HG02759 (cell line): ENCODE measurements around the gene CEP70.
"Not testable (repeated sequence)": the region's sequence is repeated elsewhere in the genome, so short reads cannot be mapped to it uniquely, and the experiment has no call there.

Experiments used
- ATAC-seq: cut with Tn5 transposase; IDR thresholded peaks from one replicate; pipeline ENCODE4 v1.9.1; 2021; ENCODE audit warnings: mild to moderate bottlenecking, moderate library complexity; ENCODE audit not compliant: unreplicated experiment

Gene CEP70, protein sequence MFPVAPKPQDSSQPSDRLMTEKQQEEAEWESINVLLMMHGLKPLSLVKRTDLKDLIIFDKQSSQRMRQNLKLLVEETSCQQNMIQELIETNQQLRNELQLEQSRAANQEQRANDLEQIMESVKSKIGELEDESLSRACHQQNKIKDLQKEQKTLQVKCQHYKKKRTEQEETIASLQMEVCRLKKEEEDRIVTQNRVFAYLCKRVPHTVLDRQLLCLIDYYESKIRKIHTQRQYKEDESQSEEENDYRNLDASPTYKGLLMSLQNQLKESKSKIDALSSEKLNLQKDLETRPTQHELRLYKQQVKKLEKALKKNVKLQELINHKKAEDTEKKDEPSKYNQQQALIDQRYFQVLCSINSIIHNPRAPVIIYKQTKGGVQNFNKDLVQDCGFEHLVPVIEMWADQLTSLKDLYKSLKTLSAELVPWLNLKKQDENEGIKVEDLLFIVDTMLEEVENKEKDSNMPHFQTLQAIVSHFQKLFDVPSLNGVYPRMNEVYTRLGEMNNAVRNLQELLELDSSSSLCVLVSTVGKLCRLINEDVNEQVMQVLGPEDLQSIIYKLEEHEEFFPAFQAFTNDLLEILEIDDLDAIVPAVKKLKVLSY

DNA sequence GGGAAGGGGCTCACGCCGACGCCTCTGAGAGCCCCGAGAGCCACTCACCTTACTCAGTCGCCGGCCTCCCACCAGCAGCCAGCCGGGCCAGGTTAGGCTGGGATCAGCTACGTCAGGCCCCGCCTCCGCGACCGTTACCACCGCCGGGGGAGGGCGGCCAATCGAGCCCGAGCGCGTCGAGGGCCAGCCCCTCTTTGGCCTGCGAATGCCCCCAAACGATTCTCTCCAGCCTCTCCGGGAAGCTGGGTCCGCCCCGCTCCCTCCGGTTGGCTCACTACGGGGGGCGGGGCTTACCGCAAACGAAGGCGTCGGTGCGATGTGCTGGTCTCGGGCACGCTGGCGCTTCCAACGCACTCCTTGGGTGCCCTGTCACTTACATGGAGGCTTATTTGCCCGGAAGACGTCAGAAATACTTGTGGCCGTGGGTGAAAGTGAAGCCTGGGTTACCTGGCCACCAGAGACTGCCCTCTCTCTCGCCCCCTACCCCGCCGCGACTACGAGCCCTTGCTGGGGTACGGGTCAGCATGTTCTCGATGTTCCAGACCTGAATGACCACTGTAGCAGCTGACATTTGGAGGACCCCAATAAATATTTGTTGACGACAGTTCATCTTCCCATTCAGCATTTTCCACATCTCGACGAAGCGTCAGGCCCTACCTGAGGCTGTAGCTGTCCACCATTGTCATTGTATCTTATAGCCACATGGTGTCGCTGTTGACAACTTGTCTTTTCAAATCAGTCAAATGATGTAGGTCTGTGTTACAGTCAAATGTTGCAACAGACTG is at the start of gene CEP70:
Gene CEP70 (minus strand): TSS at position 111 of the 785 bp plus-strand sequence. CDS start 21,333 bp downstream, outside the sequence.
- peak; percentile 92 for ATAC-seq

GRCh38 chr3:138642927-138643253 is 48.8 kb upstream of the CEP70 start:
- ATAC-seq, result no peak

GRCh38 chr3:138642226-138642926 is 48.3 kb upstream of the CEP70 start:
- no peak for ATAC-seq

DNA sequence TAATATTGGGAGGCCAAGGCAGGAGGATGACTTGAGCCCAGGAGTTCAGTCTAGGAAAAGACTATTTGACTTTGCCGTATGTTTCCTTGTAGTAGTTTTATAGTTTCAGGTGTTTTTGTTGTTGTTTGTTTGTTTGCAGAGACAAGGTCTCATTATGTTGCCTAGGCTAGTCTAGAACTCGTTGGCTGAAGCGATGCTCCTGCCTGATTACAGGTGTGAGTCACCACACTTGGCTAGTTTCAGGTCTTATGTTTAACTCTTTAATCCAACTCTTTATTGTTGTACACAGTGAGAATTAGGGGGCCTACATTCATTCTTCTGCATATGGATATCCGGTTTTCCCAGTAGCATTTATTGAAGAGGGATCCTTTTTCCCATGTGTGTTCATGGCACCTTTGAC is 46.5 kb upstream of the CEP70 start:
- ATAC-seq, result no peak

GRCh38 chr3:138638641-138639040 is 44.6 kb upstream of the CEP70 start:
- ATAC-seq, result no peak

- no peak for ATAC-seq
These were observed 35.5 kb upstream of the CEP70 start for GRCh38 chr3:138629526-138629925.

- no peak for ATAC-seq
These were observed 31.8 kb upstream of the CEP70 start for GRCh38 chr3:138625707-138626365.

DNA sequence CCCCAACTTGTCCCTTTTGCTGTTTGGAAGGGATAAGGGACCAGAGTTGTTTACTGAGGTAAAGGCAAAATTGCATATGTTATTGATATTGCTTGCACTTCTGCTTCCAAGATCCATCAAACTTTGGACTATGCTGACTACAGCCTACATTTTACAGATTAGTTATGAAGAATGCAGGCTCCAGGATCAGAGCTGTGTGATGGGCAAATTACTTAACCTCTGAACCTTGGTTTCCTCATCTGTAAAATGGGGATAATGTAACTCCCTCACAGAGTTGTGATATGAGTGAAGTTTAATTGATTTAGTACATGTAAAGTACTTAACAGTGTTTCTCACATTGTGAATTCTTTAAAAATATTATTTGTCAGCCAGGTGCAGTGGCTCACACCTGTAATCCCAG is 30.5 kb upstream of the CEP70 start:
- no peak for ATAC-seq

GRCh38 chr3:138620431-138620830 is 26.4 kb upstream of the CEP70 start:
- ATAC-seq, result no peak

DNA sequence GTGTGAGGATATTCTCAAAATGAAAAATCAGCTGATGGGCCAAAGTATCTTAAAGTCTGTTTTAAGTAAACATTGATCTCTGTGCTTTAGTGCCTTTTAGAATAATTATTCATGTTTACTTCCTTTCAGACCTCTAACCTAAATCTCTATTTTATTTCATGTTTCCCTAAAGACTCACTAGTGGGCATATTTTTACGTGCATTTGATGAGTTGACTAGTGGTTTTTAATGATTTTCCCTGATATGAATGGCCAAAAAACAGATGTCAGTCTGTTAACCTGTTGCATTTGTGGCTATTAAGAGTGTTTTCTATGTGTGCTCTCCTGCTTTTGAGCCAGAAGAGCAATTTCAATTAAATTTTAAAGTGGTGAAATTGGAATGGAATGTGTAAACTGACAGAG is 21.4 kb upstream of the CEP70 start:
- no peak for ATAC-seq

GRCh38 chr3:138609898-138610266 is 15.8 kb upstream of the CEP70 start:
- ATAC-seq, result no peak

- ATAC-seq, result peak; percentile 77
These were observed 14.5 kb upstream of the CEP70 start, which contains the start of gene FAIM for GRCh38 chr3:138608322-138609135. Gene FAIM (plus strand): TSS chr3:138608771. CDS start chr3:138619727, 10,956 bp downstream.

GRCh38 chr3:138604106-138604595 is 10.1 kb upstream of the CEP70 start:
- not testable (repeated sequence) for ATAC-seq

DNA sequence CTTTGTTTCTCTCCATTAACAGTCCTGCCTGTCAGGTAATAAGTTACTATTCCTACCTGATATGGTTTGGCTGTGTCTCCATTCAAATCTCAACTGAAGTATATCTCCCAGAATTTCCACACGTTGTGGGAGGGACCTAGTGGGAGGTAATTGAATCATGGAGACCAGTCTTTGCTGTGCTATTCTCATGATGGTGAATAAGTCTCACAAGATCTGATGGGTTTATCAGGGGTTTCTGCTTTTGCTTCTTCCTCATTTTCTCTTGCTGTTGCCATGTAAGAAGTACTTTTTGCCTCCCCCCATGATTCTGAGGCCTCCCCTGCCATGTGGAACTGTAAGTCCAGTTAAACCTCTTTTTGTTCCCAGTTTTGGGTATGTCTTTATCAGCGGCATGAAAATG is 7.6 kb upstream of the CEP70 start:
- not testable (repeated sequence) for ATAC-seq

DNA sequence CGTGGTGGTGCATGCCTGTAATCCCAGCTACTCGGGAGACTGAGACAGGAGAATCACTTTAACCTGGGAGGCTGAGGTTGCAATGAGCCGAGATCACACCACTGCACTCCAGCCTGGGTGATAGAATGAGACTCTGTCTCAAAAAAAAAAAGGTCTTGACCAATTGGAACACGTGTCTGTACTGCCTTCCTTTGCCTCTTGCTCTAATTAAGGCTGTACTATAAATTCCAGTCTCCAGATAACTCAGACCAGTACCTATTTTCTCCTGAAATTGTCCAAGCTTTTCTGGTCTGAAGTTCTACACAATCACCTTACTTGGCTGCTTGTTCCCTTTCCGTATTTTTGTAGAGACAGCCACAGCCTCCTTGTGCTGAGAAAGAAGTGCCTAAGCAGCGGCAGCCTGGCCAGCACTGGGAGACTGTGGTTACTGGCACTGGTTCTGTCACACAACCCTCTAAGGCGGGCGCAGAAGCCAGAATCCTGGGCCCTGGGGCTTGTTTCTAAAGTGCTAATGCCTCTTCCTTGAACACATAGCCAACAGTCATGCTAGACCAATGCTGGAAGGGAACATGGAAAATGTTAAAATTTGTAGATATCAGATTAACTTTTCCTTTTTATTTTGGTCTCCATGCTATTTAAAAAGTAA is 6.2 kb upstream of the CEP70 start:
- no peak for ATAC-seq

DNA sequence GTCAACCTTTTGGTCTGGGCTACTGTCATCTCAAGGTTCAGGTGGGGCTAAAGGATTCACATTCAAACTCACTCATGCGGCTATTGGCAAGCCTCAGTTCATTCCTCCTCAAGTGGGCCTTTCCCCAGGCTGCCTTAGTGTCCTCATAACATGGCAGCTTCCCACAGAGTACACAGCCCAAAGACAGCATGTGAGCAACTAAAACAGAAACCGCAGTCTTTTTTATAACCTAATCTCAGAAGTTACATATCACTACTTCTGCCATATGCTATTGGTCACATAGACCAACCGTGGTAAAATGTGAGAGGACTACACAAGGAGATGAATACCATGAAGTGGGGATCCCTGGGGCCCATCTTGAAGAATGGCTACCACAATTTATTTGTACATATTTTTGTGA is 4.5 kb upstream of the CEP70 start:
- no peak for ATAC-seq

DNA sequence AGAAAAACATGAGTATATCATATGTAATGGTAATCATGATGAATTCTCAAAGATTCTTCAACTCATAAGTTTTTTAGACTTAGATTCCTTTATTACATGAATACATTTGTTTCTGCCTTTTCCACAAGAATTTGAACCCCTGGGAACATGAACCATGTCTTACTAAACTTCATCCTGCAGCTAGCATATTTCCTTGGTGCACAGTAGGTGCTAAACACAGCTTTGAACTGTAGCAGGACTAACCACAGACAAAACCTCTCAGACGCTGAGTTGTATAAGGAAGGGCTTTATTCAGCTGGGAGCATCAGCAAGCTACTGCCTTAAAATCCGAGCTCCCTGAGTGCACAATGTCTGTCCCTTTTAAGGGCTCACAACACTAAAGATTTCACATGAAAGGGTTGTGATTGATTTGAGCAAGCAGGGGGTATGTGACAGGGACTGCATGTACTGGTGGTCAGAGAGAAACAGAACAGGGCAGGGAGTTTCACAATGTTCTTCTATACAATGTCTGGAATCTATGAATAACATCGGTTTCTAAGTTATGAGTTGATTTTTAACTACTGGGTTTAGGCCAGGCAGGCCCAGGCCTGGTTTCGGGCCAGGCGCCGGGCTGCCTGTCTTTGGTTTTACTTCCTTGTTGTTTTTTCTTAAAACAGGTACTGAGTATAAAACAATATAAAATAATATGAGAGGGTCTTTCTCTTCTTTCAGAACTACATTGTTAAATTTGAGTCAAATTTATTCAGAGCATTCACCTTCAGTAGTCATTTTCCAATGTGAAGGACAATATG is 3.3 kb upstream of the CEP70 start:
- not testable (repeated sequence) for ATAC-seq

GRCh38 chr3:138594935-138595610 is 1.0 kb upstream of the CEP70 start:
- peak; percentile 12 for ATAC-seq
